Brain microvascular endothelial cell (primary cell): ENCODE results near the gene BCAS1.

Source experiments
- DNase-seq: peaks from one replicate; pipeline ENCODE4 v3.0.0-alpha.2; 2020
- H3K27ac ChIP-seq: fragments of 250-450 bp; sonication (Bioruptor Pico); 2 replicates; pipeline ENCODE4 v1.5.1; 2020; ENCODE audit warnings: mild to moderate bottlenecking, moderate library complexity
- H3K27me3 ChIP-seq: fragments of 250-450 bp; sonication (Bioruptor Pico); replicated peaks from 2 replicates; pipeline ENCODE4 v1.5.1; 2020; ENCODE audit warnings: mild to moderate bottlenecking
- H3K36me3 ChIP-seq: fragments of 250-450 bp; sonication (Bioruptor Pico); replicated peaks from 2 replicates; pipeline ENCODE4 v1.5.1; 2020; ENCODE audit warnings: mild to moderate bottlenecking
- H3K4me3 ChIP-seq: 2 replicates; pipeline ENCODE4 v1.5.1; 2011; ENCODE audit warnings: low read depth, mild to moderate bottlenecking, control low read depth, low read length, moderate library complexity
- in situ Hi-C: cut with HindIII; loops from 2 replicates; pipeline ENCODE4 v1.10.0; 2017; ENCODE audit warnings: low sequenced_read_pairs, low pct_ligation_motif_present
- TF ChIP-seq, protein P1 (sequence below): IDR thresholded peaks from 2 replicates; pipeline ENCODE4 v1.5.1; 2011; ENCODE audit warnings: low read depth, mild to moderate bottlenecking, moderate library complexity, low read length, control low read depth, inconsistent platforms; ENCODE audit errors: missing control alignments

BCAS1 gene

DNA sequence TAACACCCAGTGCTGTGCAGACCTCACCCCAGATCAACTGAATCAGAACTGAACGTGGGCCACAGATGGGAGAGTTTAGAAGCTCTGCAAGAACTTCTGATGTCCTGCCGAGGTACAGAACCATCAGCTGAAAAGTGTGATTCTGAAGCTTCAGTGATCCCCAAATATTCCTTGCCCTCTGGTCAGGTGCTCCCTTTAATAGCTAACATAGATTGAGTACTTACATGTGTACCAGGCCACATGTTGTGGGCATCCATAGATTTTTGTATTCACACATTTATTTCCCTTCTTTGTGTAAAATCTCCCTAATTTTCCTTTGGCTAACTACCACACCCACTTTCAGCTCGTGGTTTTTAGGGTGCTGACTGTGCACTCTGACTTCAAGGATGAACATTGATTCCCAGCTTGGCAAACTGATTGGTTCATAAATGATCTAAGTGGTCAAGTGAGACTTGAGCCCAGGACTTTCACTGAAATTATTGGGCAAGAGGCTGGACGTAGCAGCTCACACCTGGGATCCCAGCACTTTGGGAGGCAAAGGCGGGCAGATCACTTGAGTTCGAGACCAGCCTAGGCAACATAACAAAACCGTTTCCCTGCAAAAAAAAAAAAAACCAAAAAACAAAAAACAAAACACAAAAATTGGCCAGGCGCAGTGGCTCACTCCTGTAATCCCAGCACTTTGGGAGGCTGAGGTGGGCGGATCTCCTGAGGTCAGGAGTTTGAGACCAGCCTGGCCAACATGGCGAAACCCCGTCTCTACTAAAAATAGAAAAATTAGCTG is 162.2 kb downstream of the BCAS1 start:
- Histone ChIP-seq H3K4me3 (no peak overlapping the region), H3K27me3 (no peaks in the 10 kb centered on the region), H3K27ac (no peak overlapping the region), H3K36me3 (no peaks in the 10 kb centered on the region)
- in situ Hi-C loops, result no loop called here
- no peak for DNase-seq
- TF ChIP-seq, protein P1, sequence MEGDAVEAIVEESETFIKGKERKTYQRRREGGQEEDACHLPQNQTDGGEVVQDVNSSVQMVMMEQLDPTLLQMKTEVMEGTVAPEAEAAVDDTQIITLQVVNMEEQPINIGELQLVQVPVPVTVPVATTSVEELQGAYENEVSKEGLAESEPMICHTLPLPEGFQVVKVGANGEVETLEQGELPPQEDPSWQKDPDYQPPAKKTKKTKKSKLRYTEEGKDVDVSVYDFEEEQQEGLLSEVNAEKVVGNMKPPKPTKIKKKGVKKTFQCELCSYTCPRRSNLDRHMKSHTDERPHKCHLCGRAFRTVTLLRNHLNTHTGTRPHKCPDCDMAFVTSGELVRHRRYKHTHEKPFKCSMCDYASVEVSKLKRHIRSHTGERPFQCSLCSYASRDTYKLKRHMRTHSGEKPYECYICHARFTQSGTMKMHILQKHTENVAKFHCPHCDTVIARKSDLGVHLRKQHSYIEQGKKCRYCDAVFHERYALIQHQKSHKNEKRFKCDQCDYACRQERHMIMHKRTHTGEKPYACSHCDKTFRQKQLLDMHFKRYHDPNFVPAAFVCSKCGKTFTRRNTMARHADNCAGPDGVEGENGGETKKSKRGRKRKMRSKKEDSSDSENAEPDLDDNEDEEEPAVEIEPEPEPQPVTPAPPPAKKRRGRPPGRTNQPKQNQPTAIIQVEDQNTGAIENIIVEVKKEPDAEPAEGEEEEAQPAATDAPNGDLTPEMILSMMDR, result no peak

DNA sequence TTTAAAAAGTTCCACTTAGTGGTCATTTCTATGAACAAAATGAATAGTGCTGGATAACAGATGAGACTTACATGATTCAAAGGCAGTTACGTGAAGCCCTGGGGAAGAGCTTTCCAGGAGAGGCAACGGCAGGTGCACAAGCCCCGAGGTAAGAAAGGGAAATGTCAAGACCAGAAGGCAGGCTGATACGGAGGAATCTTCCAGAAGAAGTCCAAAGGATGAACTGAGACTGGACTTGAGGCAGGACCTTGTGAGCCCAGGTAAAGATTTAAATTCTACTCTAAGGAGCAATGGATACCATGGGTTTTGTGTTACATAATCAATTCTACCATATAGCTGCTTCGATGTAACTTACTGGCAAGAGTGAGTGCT is 164.6 kb downstream of the BCAS1 start:
- Histone ChIP-seq H3K36me3 (no peaks in the 10 kb centered on the region), H3K27me3 (no peaks in the 10 kb centered on the region), H3K4me3 (no peak overlapping the region), H3K27ac (peak overlapping the region; percentile 68)
- DNase-seq, result no peak
- TF ChIP-seq, protein P1, result no peak
- in situ Hi-C loops, result no loop called here

DNA sequence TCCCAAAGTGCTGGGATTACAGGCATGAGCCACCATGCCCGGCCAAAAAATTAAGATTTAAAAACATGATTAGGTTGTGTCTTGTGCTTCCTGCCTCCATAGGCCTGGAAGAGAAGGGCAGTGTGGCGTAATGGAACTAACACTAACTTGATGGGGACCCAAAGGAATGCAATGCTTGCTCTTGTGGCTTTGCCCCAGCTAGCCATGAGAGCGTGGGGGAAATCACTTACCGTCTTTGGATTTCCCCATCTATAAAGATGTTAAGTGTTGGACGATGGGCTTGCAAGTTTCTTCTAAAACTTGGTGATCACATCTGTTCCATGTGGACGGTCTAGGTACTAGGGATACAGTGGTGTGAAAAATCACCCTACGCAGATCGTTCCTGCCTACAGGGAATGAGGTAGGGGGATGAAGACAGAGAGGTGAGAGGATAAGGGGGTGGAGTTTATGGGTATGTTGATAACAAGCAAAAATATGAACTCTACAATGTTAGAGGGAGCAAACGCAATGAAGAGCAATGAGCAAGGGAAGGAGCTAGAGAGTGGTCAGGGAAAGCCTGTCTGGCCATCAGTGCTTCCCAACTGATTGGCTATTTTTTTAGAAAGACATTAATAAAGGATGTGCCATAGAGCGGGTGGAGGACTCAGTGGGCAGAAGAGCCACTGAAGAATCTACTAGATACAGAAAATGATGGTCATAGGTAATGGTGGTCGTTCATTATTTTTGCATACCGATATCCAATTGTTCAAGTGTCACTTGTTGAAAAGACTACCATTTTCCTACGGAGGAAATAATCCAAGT is 165.2 kb downstream of the BCAS1 start:
- Histone ChIP-seq H3K4me3 (no peak overlapping the region), H3K36me3 (no peaks in the 10 kb centered on the region), H3K27ac (no peak overlapping the region), H3K27me3 (no peaks in the 10 kb centered on the region)
- TF ChIP-seq, protein P1, result no peak
- in situ Hi-C loops, result no loop called here
- DNase-seq, result no peak

DNA sequence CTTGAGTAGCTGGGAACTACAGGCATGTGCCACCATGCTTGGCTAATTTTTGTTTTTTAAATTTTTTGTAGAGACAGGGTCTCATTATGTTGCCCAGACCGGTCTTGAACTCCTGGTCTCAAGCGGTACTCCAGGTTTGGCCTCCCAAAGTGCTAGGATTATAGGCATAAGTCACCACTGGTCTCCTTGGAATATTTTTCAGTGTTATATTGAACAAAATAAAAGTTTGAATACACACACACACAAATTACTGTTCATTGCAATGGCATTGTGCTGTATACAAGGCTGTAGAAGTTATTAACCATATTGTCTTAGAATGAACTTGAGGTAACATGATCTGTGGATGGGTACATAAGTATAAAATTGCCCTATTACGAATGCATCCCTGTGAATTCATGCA is 166.1 kb downstream of the BCAS1 start:
- H3K4me3 ChIP-seq, result no peak overlapping the region
- H3K27ac ChIP-seq, result no peak overlapping the region
- H3K36me3 ChIP-seq, result no peaks in the 10 kb centered on the region
- no peak for DNase-seq
- in situ Hi-C loops, result no loop called here
- TF ChIP-seq, protein P1, result no peak
- H3K27me3 ChIP-seq, result no peaks in the 10 kb centered on the region

DNA sequence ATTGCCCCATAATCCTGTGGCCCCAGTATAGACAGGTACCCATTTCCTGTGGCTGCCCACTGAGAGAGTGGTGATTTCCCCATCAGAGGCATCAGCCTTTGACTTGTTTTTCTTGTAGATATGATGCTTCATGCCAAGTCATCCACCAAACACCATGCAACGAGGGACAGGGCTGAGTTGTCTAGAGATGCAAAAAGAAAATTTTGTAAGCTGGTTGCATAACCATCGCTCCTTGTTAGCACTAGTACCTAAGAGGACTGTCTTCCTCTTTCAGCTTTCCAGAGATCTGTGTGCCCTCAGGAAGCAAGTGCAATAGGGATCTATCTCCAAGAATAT is 166.8 kb downstream of the BCAS1 start:
- Histone ChIP-seq H3K27me3 (no peaks in the 10 kb centered on the region), H3K27ac (no peak overlapping the region), H3K36me3 (no peaks in the 10 kb centered on the region), H3K4me3 (no peak overlapping the region)
- no peak for DNase-seq
- TF ChIP-seq, protein P1, result no peak
- in situ Hi-C loops, result no loop called here
